Measurements from ENCODE around the gene ANO9.

Gene ANO9

GRCh38 chr11:454801-455565, 13.2 kb upstream of the ANO9 start:
- no peak for TF ChIP-seq CTCF (IDR thresholded peaks at IDR 0.05; ENCODE audit: low read depth, low read length)
- no peak overlapping the region for H3K4me3 ChIP-seq (ENCODE audit: low read depth, low read length)

- TF ChIP-seq CTCF (IDR thresholded peaks at IDR 0.05; ENCODE audit: low read depth, low read length), result no peak
- no peak overlapping the region for H3K4me3 ChIP-seq (ENCODE audit: low read depth, low read length)
Measured at GRCh38 chr11:454043-454442, 12.2 kb upstream of the ANO9 start.

GRCh38 chr11:453564-453963, 11.8 kb upstream of the ANO9 start:
- H3K4me3 ChIP-seq (ENCODE audit: low read depth, low read length), result no peak overlapping the region
- TF ChIP-seq CTCF (IDR thresholded peaks at IDR 0.05; ENCODE audit: low read depth, low read length), result no peak

GRCh38 chr11:452916-453527, 11.2 kb upstream of the ANO9 start:
- no peak overlapping the region for H3K4me3 ChIP-seq (ENCODE audit: low read depth, low read length)
- no peak for TF ChIP-seq CTCF (IDR thresholded peaks at IDR 0.05; ENCODE audit: low read depth, low read length)

GRCh38 chr11:452203-452744, 10.5 kb upstream of the ANO9 start:
- no peak overlapping the region for H3K4me3 ChIP-seq (ENCODE audit: low read depth, low read length)
- TF ChIP-seq CTCF (IDR thresholded peaks at IDR 0.05; ENCODE audit: low read depth, low read length), result no peak

- H3K4me3 ChIP-seq (ENCODE audit: low read depth, low read length), result peak overlapping the region; percentile 85
- no peak for TF ChIP-seq CTCF (IDR thresholded peaks at IDR 0.05; ENCODE audit: low read depth, low read length)
Measured at GRCh38 chr11:451738-452137, 9.9 kb upstream of the ANO9 start.

GRCh38 chr11:450809-451451, 9.1 kb upstream of the ANO9 start:
- H3K4me3 ChIP-seq (ENCODE audit: low read depth, low read length), result peak overlapping the region; percentile 85
- TF ChIP-seq CTCF (IDR thresholded peaks at IDR 0.05; ENCODE audit: low read depth, low read length), result no peak

Data from WI38 (cell line).